HG03064 (cell line): ENCODE measurements around the gene TAF10.

Source experiments
- ATAC-seq: cut with Tn5 transposase; IDR thresholded peaks from one replicate; pipeline ENCODE4 v1.9.1; 2021; ENCODE audit warnings: low read depth; ENCODE audit not compliant: unreplicated experiment

Gene TAF10

DNA sequence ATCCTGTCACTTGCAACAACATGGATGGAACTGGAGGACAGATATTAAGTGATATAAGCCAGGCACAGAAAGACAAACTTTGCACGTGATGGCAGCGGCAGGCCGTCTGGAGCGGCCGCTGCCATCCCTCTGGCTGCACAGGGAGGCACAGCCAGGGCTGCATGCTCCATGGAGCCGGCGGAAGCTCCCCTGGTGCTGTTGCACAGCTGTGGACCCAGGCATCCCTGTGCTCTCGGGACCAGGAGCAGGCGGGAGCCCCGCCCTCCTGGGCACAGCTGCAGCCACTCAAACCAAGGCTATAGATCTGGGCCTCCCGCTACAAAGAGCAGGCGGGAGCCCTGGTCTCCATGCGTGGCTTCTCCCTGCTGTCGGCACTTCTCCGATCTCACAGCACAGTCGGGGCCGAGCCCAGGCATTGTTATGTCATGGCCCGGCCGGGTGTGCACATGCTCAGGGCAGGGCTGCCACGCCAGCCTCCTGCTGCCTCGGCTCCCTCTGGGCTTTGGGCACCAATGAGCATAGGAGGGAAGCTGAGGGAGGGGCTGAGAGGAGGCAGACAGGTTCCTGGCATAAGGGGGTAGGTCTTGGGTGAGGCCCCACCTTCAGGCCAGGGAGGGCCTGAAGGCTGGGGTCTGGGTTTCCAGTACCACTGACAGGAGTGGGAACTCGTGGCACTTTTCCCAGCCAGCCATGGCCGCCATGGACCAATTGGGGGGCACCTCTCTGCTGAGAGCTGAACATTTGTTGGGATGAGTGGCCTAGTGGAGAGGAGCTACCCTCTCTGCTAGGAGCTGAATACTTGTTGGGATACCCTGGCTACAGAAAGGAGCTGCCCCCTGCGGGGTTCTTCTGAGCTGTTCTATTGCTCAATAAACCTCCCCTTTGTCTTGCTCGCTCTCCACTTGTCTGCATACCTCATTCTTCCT, 25.3 kb downstream of the TAF10 start:
- ATAC-seq, result no peak

DNA sequence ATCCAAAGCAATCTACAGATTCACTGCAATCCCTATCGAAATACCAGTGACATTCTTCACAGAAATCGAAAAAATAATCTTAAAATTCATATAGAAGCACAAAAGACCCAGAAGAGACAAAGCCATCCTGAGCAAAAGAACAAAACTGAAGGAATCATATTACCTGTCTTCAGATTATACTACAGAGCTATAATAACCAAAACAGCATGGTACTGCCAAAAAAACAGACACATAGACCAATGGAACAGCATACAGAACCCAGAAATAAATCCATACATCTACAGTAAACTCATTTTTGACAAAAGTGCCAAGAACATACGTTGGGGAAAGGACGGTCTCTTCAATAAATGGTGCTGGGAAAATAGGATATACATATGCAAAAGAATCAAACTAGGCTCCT, 27.5 kb downstream of the TAF10 start:
- no peak for ATAC-seq

DNA sequence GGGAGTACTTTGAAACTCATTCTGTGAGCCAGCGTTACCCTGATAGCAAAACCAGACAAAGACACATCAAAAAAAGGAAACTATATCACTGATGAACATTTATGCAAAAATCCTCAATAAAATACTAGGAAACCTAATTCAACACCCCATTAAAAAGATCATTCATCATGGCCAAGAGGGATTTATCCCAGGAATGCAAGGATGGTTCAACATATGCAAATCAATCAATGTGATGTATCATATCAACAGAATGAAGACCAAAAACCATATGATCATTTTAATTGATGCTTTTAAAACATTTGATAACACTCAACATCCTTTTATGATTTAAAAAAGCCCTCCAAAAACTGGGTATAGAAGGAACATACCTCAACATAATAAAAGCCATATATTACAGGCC, 28.4 kb downstream of the TAF10 start:
- ATAC-seq, result no peak

DNA sequence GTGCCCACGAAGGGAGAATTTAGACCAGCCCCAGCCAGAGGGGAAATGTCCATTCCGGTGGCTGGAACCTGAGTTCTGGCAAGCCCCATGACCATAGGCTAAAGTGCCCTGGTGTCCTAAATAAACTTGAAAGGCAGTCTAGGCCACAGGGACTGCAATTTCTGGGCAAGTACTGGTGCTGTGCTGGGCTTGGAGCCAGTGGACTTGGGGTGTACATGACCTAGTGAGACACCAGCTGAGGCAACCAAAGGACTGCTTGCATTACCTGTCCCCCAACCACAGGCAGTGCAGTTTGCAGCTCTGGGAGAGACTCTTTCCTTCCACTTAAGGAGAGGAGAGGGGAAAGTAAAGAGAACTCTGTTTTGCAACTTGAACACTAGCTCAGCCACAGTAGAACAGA, 32.3 kb downstream of the TAF10 start:
- ATAC-seq, result no peak

DNA sequence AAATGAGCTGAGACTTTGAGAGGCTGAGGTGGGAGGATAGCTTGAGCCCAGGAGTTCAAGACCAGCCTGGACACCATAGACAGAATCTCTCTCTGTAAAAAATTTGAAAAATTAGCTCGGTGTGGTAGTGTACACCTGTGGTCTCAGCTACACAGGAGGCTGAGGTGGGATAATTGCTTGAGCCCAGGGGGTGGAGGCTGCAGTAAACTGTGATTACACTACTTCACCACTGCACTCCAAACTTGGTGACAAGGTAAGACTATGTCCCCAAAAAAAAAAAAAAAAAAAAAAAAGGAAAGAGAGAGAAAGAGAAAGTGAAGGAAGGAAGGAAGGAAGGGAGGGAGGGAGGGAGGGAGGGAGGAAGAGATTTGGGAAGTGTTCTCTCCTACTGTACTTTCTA, 33.9 kb downstream of the TAF10 start:
- no peak for ATAC-seq

DNA sequence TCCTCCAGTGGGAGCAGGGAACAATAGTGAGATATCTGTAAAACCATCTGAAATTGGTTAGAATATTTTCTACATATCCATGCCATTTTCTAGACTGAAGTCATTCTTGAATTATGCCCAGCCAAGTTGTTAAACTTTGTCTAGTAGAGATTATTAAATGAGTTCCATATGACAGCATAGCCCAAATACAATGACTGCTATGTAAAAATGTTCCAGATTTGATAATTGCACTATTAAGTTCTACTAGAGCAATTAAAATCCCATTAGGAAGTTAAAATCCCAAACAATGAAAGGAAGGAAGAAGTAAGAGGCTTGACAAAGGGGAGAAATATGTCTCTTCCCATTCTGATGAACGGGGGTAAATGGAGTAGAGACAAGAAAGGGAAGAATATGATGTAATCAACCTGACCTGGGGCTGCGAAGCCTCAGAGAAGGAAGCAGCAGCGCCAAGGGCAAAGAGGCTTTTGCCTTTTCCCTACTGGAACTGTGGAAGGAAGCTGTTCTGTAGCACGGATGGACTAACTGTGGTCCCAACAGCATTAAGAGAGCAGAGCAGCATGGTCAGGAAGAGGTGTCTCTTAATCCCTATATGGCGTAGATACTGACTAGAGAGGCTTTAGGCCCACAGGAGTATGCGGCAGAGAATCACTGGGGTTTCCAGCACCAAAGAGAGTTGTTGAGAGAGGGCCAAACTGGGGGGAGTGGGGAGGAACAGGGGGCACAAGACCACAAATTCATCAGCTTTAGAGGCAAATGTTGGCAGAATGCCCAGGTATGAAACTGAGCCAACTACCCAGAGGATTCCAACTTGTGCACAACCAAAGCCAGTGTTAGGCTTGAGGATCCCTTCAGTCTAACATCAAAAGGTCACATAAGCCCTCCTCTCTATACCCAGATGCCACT, 35.3 kb downstream of the TAF10 start:
- ATAC-seq, result no peak

DNA sequence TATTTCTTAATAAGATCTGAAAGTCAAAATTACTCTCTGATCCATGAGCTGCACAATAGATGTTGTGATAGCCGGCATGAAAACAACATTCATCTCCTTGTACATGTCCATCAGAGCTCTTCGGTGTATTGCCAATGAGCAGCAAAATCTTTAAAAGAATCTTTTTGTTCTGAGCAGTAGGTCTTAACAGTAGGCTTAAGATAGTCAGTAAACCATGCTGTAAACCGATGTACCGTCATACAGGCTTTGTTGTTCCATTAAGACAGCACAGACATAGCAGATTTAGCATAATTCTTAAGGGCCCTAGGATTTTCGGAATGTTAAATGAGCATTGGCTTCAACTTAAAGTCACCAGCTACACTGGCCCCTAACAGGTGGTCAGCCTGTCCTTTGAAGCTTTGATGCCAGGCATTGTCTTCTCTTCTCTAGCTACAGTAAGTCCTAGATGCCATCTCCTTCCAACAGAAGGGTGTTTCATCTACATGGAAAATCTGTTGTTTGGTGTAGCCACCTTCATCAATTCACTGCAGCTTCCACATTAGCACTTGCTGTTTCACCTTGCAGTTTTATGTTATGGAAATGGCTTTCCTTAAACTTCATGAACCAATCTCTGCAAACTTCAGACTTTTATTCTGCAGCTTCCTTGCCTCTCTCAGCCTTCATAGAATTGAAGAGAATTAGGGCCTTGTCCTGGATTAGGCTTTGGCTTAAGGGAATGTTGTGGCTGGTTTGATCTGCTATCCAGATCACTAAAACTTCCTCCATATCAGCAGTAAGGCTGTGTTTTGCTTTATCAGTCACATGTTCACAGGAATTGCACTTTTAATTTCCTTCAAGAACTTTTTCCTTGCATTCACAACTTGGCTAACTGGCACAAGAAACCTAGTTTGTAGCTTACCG, 37.0 kb downstream of the TAF10 start:
- no peak for ATAC-seq

DNA sequence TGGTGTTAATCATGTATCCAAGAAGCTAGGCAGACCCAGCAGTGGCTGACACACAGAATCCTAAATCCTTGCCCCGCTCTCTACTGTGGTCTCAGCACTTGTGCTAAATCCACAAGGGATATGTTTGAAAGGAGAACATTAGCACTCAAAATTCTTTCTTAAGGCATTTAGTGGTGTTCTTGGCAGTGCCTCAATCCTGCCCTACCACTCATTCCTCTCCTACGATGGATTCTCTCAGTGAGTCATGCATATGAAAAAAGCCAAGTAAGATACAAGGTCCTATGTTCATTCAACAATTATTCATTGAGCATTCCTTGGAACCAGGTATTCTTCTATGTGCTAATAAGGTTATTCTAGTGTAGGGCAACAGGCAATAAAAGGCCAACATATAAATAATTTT, 39.8 kb downstream of the TAF10 start:
- no peak for ATAC-seq

DNA sequence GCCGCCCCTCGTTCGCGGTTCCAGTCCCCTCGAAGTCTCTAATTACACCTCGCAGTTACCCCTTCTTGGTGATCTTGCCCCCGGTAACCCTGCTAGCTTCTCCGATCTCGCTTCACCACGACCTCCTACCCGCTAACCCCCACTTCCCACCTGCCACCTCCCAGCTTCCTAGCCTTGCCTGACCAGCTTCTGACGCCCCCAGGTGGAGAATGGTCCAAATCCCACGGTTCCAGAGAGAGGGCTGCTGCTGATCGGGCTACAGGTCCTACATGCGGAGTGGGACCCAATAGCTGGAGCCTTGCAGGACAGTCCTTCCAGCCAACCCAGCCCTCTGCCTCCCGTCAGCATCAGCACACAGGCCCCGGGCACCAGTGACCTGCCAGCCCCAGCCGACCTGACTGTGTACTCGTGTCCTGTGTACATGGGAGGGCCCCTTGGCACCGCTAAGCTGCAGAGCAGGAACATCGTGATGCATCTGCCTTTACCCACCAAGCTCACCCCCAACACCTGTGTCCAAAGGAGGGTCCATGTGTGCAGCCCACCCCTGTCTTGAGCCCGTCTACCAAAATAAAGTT, 40.5 kb downstream of the TAF10 start:
- ATAC-seq, result no peak

DNA sequence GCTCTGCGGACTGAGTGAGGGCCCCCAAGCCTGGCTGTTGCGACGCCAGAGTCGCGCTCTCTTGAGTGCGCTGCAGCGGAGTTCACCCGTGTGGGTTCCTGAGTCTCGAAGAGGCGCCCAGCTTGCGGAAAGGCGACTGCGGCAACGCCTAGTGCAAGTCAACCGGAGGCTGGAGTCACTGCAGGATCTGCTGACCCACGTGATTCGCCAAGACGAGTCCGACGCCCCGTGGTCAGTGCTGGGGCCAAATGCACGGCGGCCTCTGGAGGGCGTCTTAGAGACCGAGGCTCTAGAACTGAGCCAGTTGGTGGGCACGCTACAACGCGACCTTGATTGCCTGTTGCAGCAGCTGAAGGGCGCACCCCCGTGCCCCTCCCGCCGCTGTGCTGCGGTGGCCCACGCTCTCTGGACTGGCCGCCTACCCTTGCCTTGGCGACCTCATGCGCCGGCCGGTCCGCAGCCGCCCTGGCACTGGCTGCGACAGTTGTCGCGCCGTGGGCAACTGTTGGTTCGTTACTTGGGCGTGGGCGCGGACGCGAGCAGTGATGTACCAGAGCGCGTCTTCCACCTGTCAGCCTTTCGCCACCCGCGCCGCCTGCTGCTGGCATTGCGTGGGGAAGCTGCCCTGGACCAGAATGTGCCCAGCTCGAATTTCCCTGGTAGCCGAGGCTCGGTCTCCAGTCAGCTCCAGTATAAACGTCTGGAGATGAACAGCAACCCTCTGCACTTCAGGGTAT, 41.2 kb downstream of the TAF10 start:
- no peak for ATAC-seq

DNA sequence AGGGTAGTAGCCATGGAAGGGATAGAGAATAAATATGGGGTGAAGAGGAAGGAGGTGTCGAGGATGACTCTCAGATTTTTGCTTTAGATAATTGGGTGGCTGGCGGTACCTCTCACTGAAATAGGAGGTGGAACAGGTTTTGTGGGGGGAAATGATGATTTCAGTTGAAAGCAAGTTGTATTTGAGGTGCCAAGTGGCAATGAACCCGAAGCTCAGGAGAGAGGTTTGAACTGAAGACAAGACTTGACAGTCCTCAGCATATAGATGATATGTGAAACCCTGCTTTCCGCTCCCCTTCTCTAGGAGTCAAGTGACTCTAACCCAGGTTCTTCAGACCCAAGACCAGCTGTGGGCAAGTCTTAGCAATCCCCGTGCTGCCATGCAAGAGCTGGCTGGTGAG, 42.3 kb downstream of the TAF10 start:
- no peak for ATAC-seq

DNA sequence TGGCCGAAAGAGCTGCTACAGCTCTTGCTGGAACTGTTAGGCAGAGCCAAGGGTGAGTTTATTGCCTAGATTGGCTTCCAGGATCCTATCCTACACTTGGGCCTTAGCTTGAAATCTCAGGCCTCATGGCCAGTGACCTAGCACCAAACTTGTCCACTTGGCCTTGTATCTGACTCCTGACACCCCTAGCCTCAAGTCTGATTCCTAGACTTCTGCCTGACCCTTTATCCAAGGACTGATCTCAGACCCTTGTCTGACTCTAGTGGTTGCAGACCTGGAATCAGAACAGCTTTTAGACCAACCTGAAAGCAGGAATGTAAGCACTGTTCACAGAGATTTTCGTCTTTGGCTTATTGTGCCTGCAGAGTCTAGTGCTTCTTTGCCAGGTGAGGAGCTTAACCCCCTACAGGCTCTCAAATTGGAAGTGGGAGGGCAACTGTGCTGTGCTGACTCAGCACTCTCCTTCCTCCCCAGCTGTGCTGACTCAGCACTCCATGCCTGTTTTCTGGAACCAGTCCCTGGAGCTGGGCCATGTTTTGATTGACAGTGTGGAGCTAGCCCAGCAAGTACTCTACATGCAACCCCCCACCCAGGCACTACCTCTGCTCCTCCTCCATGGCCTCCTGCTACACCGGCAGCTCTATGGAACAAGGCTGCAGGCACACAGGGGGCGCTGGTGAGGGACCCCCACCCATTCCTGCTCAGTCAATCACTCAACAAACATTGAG, 43.7 kb downstream of the TAF10 start:
- ATAC-seq, result no peak

DNA sequence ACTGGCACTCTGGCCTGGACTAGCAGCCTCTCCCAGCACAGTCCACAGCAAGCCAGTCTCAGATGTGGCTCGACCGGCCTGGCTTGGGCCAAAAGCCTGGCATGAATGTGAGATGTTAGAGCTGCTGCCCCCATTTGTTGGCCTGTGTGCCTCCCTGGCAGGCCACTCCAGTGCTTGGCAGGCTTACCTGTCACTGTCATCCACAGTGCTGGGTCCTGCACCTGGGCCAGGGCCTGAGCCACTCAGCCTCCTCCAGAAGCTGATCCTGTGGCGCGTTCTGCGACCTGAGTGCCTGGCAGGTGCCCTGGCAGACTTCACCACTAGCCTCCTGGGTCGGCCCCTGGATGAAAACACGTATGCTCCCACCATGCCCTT, 44.7 kb downstream of the TAF10 start:
- no peak for ATAC-seq

DNA sequence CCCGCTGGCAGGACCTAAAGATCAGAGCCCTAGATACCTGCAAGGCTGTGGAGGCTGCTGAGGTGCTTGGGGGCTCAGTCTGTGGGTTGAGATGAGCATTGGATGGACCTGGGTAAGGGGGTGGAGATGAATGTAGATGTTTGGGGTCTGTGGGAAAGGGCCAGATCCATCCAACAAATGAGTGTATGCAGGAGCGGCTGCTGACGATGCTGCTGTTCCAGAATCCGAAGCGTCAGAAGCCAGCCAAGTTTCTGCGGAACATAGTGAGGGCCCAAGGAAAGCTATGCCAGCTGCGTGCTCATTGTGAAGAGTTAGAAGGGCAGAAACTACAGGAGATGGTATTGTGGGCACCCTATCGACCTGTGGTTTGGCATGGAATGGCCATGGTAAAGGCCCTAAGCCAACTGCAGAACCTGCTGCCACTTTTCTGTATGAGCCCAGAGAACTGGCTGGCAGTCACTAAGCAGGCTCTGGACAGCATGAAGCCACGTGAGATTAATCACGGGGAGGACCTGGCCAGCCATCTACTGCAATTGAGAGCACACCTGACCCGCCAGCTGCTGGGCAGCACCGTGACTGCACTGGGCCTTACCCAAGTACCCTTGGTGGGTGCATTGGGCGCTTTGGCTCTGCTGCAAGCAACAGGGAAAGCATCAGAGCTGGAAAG, 45.2 kb downstream of the TAF10 start:
- no peak for ATAC-seq

DNA sequence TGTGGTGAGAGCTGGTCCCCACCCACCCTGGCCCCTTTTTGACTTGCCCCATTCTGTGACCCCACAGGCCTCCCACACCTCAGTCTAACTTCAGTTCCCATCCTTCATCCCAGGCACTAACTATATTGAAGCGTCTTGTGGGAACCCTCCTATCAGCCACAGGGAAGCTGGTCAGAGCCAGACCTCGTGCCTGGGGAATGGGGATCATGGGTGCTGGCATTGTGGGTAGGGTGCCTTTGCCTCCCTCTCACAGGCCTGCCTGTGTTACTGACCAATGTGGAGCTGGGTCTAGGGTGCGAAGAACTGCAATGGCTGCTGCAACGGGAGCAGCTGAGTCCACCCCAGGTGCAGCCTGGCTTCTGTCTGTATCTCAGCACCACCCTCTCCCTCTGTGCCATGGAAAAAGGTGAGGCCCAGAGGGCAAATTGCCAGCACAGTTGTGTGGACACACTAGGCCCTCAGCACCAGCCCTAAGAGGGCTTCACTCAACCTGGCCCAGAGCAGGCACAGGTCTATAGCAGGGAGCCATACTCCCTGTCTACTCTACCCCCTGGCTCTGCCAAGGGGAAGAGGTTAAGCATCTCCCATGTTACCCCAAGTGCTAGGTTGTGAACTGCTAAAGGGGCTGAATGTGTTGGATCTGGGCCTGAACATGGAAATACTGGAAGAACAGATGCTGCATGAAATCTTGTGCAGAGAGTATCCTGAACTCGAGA, 45.9 kb downstream of the TAF10 start:
- ATAC-seq, result no peak

DNA sequence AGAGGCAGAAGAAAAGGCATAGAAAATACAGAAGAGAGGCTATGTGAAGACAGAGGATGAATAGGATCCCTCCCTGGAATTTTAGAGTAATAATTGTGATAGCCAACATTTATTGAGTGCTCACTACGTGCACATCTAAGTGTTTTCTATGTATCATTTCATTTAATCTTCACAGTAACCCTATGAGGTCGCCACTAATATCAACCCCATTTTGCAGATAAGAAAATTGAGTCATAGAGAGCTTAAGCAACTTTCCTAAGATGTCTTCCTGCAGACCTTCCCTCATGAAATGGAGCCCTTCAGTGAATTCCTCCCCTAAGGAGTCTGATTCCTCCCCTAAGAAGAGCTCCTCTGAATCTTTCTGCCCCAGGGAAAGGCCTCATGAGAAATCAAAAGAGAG, 46.7 kb downstream of the TAF10 start:
- ATAC-seq, result no peak

DNA sequence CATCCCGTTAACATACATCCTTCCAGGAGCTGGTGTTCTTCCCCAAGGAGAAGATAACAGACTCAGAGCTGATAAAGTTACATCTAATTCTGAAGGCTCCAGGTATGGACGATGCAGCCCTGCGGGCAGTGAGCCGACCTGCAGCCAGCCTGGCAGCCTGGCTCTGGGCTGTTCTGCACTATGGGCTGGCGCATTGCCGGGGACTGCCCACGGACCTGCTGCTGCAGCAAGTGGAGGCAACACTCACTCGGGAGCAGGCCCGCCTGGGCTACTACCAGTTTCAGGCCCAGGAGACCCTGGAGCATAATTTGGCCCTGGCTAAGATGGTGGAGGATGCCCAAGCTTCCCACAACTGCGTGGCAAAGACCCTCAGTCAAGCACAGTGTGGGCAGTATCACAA, 48.3 kb downstream of the TAF10 start:
- no peak for ATAC-seq

DNA sequence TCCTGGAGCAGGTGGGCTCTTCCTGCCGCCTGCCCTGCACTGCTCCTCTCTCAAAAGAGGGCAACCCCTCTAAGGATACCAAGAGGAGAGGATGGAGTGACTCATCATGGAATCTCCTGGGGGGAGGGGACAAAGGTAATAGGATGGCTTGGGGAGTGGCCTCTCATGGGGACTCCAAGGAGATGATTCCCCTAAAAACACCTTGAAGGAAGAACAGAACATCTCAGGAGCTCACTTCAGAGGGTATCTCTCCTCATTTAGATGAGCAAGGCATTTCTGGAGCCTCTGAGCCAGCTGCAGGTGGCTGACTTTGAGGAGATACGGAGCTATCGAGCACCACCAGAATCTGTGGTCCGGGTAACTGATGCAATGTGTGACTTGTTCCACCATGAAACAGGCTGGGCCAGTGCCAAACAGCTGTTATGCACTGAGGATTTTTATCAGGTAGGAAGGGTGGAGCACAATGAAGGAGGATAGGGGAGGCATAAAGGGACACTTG, 48.8 kb downstream of the TAF10 start:
- no peak for ATAC-seq
